RPMI8226 (cell line): ENCODE measurements around the gene ZNF385C.

Source experiments
- DNase-seq: peaks from one replicate; pipeline ENCODE4 v3.0.0-alpha.2; 2015

Gene ZNF385C

DNA sequence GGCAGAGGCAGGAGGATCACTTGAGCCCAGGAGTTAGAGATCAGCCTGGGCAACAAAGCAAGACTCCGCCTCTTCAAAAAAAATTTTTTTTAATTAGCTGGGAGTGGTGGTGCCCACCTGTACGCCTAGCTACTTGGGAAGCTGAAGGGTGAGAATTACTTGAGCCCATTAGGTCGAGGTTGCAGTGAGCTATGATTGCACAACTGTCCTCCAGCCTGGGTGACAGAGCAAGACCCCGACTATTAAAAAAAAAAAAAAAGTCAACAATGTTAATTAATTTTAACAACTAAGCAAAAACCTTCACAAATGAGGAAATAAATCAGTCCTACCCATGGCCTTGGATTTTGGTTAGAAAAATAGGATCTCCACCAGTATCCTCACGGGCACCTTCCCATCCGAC is 8.9 kb upstream of the ZNF385C start:
- DNase-seq = no peak

DNA sequence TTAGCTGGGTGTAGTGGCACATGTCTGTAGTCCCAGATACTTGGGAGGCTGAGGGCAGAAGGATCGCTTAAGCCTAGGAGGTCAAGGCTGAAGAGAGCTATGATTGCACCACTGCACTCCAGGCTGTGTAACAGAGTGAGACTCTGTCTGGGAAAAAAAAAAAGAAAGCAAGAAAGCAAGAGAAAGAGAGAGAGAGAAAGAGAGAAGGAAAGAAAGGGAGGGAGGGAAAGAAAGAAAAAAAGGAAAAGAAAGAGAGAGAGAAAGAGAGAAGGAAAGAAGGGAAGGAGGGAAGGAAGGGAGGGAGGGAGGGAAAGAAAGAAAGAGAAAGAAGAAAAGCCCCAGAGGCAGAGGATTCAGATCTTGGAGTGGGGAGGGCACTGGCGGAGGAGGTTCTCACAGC is 7.7 kb upstream of the ZNF385C start:
- no peak for DNase-seq

DNA sequence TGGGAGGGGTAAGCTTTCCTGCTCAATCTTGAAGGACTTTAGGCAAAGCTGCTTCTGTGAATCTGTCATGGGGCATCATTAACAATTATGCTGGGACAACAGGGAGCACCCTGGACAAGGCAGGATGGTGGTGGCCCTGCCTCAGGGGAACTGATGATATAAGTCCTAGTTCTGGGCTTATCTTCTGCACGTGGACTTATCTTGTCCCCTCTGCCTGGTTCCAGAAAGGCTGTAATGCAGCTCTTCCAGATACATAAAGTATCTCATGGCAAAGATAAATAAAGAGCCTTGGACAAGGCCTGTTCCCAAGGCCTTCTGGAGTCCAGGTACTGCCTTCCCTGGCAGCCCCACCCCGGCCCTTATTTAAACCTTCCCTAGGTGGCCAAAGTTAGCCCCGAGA is 6.0 kb upstream of the ZNF385C start:
- no peak for DNase-seq

DNA sequence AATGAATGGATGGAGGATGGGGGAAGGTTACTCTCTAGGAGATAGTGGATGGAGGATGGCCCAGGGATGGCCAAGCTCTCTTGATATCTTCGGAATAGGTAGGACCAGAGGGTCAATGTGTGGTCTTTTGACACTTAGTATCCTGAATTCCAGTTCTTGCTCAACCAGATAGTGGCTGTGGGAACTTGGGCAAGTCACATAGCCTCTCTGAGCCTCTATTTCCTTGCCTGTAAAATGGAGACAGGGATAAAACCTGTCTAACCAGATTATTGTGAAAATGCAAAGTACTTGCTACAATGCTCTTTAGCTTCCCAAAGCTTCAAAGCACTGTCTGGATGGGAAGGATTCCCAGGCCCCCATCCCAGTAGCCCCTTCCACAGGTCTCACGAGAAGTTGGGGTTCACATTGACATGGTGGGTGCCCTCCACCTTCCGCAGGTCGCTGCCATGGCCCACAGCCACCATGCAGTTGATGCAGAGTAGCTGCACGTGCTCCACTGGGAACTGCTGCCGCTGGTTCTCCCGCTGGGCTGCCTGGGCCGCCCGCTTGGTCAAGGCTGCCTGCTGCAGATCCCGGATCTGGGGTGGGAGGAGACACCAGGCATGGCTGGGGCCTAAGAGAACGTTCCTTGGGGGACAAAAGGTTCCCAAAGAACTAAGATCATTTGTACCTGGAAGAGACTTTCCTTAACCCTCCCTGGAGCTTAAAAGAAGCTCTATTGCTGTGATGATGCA is 5.1 kb upstream of the ZNF385C start:
- no peak for DNase-seq

DNA sequence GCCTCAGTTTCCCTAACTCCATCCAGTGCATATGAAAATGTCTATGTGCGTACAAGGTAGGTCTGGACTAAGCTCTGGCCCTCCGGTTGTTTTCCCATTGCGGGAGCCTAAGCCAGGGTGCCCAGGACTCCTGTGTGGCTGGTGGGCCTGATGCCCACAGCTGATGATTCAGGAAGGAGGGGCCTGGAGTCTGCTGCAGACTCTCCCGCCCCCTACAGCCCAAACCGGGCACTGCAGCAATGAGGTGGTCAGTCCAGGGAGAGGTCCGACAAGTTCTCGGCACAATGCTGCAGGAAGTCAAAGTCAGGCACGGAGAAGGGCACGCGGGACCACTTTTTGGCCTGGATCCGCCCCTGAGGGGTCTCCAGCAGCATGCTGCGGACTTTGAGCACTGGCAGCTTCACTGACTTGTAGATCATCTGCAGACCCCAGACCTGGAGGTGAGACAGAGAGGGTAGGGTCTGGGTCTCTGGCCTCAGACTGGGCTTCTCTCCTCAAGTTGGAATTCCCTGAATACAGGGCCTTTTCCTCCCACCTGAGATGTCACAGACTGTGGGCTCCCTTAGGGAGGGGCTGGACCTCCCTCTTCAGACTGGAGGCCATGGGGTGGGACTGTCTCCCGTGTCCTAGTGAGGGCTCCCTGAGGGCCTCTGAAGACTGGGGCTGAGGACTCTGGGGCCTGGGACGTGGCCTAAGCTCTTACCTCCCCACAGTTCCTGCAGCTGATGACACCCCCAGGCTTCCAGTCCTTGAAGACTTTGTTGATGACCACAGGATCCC is 3.4 kb upstream of the ZNF385C start:
- DNase-seq = peak; percentile 65

DNA sequence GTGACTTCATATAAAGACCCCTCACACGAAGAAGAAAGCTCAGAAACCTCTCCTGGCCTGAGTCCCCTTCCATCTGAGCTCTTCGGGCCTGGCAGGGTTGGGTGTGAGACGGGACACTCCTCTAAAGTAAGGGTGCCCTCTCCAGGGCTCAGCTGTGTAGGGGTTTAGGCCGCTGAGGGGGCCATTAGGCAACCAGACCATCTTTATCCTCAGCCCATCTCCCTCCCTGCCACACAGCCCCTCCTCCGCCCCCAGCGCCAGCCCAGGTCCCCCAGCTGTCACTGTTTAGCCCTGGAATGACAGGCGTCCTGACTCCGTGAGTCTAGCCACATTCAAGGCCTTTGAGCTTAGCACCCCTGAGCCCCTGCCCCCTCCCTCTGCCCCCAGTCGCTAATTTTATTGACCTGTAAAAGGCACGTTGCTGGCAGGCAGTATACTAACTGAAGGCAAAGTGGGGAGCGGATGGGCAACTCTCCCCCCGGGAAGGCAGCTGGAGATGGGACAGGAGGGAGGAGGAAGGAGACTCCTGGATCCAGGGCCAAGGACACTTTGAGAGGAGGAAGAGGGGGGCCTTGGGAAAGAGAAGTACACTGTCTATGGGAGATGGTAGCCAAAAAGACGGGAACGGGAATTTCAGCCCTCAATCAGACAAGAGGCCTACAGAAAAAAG is 592 bp upstream of the ZNF385C start:
- no peak for DNase-seq

DNA sequence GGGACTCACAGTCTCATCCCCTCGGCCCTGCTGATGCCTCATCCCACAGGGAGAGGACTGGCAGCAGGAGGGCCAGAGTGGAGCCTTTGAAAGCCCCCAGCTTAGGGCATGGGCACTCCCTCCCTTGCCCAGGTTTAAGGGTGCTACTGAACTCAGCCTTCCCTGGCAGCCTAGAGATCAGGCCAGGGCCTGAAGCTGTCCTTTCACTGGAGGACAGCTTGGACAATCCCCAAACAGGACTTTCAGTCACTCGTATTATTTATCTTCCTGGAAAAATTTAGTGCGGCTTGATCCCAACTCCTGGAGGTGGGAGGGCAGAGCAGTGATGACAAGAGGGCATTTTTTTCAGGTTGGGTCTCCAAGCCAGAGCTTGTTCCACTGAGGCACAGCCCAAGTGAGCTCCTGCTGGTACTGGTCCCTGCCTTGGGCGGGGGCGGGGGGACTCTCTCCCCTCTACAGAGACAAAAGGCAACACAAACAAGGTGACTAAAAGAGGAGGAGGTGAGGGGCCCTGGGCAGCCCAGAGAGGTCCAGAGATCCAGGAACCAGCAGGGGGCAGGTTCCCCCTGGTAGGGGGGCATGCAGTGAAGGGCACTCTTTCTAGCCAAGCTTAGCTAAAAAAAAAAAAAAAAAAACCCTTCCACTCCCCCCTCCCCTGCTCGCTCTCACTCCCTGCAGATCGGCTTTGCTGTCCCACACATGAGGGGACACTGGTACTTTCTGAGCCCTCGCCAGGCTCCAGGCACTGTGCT is 1.7 kb downstream of the ZNF385C start:
- DNase-seq = no peak

DNA sequence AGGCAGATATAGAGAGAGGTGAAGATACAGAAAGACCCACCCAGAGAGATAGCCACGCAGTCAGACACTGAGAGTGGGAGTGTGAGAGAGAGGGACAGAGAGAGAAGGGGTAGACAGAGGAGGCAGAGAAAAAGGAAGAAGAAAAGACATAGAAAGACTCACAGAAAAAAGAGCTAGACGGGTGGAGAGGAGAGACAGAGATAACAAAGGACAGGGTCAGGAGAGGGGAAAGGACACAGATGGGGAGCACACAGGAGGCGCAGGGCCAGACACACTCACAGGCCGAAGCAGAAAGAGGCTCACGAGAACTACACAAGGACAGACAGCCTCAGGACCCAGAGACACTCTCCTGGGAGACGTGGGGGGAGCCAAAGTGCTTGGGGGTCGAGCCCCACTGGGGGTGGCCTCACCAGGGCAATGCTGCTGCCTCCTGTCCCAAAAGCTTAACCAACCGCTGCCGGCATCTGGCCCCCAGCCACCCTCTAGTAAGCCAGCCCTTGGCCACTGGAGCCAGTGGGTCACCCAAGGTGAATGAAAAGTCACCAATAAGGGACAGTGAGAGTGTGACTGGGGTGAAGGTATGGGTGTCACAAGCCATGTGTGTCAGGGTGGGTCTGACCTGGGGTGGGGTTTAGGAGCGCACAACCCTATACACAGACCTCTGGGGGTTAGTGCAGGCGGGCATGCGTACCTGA is 3.8 kb downstream of the ZNF385C start:
- no peak for DNase-seq

DNA sequence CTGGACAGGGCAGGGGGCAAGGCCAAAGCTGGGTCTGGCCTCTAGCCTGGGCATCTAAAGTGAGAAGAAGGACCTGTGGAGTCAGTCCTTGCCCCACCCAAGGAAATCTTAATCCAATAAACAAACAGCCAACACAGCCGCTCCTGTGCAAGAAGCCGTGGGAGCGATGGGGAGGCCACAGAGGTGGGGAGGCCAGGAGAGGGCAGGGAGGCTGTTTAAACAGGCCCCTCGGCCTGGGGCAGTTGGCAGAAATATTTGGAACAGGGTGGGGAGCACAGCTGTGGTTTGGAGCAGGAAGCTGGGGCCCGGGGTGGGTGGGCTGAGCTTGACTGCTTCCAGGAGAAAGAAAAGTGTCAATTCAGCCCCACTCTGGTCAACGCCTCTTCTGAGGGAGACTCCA is 5.3 kb downstream of the ZNF385C start:
- no peak for DNase-seq

DNA sequence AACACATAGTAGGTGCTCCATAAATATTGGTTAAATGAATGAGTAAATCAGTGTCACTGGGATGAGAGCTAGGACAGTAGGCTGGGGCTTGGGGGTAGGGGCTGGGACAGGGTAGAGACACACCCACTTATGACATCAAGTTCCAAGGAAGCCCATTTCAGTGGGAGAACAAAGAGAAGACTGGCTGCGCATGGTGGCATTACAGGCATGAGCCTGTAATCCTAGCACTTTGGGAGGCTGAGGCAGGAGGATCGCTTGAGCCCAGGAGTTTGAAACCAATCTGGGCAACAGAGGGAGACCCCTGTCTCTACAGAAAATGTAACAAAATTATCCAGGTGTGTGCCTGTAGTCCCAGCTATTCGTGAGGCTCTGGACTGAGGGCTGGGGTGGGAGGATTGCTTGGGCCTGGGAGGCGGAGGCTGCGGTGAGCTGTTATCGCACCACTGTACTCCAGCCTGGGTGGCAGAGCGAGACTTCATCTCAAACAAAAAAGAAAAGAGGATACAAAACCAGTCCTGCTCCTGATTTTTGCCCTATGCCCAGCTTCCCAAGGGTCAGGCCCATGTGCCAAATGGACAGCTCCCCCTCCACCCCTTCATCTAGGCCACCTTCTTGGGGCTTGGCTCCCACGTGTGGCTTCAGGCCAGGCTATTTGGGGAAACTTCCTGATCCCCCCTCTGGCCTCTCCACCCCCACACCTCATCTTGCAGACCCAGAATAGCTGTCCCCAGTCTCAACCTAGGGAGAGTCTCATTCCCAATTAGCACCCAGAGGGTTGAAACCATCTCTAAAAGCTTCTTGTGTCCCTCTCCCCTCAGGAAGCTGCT is 7.1 kb downstream of the ZNF385C start:
- DNase-seq = no peak

DNA sequence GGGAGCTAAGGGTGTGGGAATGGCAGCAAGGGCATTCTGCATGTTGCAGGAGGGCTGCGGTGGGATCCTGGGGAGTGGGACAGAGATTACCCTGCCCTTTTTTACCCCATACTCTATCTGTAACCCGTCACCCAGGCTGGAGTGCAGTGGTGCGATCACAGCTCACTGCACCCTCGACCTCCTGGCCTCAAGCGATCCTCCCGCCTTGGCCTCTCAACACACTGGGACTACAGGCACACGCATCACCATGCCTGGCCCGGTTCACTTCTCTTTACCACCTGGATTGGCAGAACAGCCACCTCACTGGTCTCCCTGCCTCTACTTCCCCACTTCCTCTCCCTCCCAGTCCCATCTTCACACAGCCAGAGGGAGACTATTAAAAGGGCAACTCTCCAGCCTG is 9.5 kb downstream of the ZNF385C start:
- DNase-seq = no peak

DNA sequence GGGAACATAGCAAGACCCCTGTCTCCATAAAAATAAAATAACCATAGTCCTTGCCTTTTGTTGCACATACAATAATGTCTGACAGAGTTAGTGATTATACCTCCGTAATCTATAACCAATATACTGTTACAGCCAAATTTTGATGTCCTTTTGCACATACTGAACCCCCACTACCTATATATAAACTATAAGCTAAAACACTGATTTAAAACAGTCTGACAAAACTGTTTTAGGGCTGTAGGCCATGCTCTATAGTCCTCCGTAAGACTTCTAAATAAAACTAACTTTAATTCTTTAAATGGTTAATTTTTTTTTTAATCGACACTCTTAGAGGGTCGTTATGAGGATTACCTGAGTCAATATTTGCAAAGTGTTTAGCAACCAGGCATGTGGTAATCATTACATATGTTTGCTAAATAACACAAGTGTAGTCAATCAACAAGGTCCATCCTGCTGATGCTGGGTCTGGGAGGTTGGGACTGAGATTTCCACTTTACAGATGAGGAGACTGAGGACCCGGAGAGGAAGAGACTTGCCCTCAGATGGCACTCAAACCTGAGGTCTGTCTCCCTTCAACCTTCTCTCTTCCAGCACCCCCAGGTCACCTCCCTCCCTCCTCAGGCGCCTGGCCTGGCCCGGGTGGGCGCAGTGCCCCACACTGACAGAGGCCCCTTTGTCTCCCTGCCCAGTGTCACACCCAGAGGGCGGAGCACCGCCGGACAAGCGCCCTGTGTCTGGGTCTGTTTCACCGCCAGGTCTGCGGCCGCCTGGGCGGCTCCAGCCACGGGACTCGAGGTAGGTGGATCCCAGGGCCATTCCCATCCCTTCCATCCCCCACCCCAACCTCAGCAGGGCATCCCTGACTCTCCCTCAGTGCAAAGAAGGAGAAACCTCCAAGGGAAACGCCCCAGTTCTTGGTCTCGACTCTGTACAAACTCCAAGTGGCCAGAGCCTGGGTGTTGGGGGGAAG is 10.3 kb downstream of the ZNF385C start:
- no peak for DNase-seq

DNA sequence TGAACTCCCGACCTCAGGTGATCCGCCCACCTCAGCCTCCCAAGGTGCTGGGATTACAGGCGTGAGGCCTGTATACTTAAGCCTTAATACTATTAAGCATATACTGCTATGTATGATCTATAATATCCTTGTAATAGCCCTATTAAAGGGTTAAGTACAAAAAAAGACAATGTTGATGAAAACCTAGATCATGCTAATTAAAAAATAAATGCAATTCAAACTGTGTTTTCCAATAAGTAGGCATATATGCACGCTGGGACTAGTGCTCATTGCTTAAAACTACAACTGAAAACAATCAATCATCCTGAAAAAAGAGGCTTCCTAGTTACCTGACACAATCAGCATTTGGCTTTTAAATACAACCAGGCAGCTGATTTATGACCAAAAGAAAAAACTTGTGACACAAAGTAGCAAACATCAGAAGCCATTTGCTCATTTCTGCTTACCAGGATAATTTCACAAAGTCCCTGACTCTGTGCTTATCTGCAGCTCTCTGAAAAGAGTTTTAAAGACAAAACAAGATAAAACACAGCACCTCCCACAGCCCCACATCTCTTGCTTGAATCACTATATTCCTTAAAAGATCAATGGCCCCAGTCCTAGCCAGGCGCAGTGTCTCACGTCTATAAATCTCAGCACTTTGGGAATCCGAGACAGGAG is 11.1 kb downstream of the ZNF385C start:
- no peak for DNase-seq

DNA sequence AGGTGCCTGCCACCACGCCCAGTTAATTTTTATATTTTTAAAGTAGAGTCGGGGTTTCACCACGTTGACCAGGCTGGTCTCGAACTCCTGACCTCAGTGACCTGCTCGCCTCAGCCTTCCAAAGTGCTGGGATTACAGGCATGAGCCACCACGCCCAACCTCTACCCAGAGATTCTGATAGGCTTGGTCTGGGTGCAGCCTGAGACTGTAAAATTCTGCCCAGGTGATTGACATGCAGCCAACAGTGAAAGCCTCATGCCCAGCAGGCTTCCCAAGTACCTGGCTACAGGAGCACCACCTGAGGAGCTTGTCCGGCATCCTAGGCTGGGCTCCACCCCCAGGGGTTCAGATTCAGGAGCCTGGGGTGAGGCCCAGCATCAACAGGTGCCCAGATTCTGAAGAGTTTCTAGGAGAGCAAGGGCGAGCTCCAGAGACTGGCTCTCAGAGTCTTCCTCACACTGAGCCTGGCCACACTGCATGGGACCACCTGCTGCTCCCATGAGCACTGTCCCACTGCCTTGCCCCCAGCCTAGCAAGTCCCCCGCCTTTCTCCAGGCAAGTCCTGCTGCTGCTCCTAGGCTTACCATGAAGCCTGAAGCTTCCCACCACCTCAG is 16.6 kb downstream of the ZNF385C start:
- DNase-seq = no peak

DNA sequence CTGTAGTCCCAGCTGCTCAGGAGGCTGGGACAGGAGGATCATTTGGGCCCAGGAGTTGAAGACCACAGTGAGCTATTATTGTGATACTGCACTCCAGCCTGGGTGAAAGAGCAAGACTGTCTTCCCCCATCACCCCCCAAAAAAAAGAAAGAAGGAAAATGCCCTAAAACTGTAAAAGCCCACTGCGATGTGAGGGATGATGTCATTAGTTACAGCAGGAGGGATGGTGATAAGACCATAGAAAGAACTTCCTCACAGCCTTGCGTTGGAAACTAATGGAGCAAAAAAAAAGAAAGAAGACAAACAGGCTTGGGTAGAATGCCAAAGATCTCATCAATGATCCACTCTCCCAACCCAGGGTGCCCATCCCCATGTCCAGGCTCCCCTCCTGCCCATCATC is 18.7 kb downstream of the ZNF385C start:
- DNase-seq = no peak

DNA sequence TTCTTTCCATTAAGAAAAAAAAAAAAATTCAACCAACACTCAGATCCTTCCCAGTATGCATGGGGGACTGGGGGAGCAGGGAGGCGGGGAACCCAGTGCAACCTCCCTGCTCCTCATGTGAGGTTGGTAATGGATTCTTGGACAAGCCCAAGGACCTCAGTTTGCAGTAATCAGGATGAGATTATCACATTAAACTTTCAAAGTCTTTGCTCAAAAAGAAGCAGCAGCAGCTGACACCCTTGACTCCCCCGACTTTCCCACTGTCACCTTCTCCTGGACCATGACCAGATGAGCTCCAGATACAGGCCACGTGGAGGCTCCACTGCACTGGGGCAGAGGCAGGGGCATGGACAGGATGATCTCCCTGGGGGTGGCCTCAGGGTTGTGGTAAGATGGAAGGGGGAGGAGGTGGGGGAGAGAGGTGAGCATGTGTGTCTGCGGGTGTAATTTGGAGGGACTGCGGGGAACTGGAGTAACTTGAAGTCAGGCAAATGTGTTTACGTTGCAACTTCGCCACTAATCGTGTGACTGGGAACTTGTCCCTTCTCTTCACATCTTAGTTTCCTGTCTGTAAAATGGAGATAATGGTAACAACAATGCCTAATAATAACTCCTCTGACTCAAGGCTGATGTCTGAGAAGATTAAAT is 19.8 kb downstream of the ZNF385C start:
- DNase-seq = no peak

DNA sequence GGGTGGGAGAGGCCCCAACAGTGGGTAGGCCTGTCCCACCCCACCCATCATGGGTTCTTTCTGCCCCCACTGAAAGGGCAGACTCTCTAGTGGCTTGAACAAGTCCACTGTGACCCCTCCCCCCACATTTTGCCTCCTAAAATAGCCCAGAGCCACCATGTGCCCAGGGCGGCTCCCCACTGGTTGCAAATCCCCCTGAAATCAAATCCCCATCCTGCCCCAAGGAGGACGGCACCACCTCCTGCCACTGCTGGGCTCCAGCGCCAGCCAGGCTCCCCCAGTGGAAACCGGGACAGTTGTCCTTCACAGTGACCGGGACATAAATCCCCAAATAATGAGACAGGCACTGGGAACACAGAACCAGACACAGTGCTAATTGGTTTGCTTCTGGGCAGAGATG is 20.5 kb downstream of the ZNF385C start:
- DNase-seq = no peak

DNA sequence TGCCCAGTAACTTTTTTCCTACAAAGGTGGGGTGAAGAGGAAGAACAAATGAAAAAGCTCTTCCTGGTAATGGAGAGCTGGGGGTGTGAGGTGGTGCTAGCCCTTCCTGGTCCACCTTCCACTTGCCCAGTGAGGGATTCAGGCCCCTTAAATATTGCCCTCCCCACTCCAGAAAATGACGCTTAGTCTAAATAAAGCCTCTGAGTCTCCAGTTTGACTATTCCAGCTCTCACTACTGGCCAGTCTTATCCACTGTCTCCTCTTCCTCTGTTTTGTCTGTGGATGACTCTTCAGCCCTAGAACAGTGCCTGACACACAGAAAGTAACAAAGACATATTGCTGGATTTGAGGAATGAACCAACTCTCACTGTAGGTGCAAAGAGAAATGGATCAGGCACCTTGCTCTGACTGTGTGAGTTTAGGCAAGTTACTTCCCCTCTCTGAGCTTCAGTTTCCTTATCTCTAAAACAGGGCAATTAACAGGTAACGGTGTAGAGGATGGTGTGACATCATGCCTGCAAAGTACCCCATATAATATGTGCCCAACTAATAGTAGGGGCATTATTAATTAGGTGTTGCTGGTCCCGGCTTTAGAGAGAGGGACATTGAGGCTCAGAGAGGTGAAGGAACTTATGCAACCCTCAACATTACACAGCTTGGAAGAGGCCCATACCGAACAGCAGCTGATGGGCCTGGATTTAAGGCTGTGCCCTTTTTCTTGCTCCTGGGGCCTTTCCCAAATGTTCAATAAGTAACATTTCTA is 21.3 kb downstream of the ZNF385C start:
- no peak for DNase-seq
